HepG2 (cell line): Measurements from ENCODE around the gene GPR83. TPM values are rescaled to one million over a fixed set of nuclear protein-coding genes. Genes with fewer than 3 reads are reported as not detected.

ENCODE experiments used
- ATAC-seq: fragments of 200-7000 bp; cut with Tn5 transposase; 3 replicates; pipeline ENCODE4 v1.9.1; 2020; ENCODE audit warnings: mild to moderate bottlenecking, moderate library complexity
- BruUV-seq: library from RNA; stranded (reverse); fragments of 400-500 nt; replicated peaks from 2 replicates; lab custom pipeline; 2021; lab: Mats Ljungman, UMichigan
- CTCF ChIA-PET: fragments of 300-600 bp; formaldehyde crosslinking; extraction: SDS; loops from one replicate; lab custom pipeline; 2021; ENCODE audit warnings: low total read pairs, inconsistent platforms, low intra/inter-chr PET ratio; lab: Yijun Ruan, JAX
- POLR2A ChIA-PET: fragments of 350-600 bp; sonication (Branson Sonifier 250); formaldehyde crosslinking; loops from one replicate; lab custom pipeline; 2020; ENCODE audit warnings: antibody characterized with exemption, inconsistent platforms; lab: Yijun Ruan, JAX
- DNase-seq: peaks from one replicate; pipeline ENCODE4 v3.0.0-alpha.2; 2015; ENCODE audit warnings: low spot score
- FAIRE-seq: peaks from 3 replicates; lab custom pipeline; 2011; peaks lifted over from hg19 to GRCh38; lab: Jason Lieb, UNC
- H2AFZ ChIP-seq: one replicate; pipeline ENCODE4 v1.6.1; 2011; ENCODE audit warnings: low read length, inconsistent platforms
- H3K27ac ChIP-seq: fragments of 300-600 bp; 3 replicates; pipeline ENCODE4 v1.8.0; 2011; ENCODE audit warnings: mixed run types, mild to moderate bottlenecking, mixed read lengths, low read length, inconsistent platforms; ENCODE audit not compliant: insufficient read depth; ENCODE audit errors: extremely low read length
- H3K27me3 ChIP-seq, 2 experiments: fragments of 200-600 bp in 1 of 2; 2 replicates in 1 of 2; 3 replicates in 1 of 2; pipeline versions ENCODE4 v1.6.0 to v1.8.0; 2011; ENCODE audit warnings: low read length in 2 of 2, mild to moderate bottlenecking in 2 of 2, moderate library complexity in 2 of 2, inconsistent platforms in 1 of 2; ENCODE audit not compliant: insufficient read depth in 2 of 2, control insufficient read depth in 1 of 2
- H3K36me3 ChIP-seq, 2 experiments: fragments of 200-600 bp in 1 of 2; replicated peaks in 1 of 2; 2 replicates in 1 of 2; 3 replicates in 1 of 2; pipeline versions ENCODE4 v1.5.1 to v1.8.0; 2011; ENCODE audit warnings: low read length in 2 of 2, inconsistent platforms in 1 of 2; ENCODE audit not compliant: insufficient read depth in 2 of 2, control insufficient read depth in 1 of 2
- H3K4me1 ChIP-seq: 2 replicates; pipeline ENCODE4 v1.5.1; 2012; ENCODE audit warnings: low read length, inconsistent platforms; ENCODE audit not compliant: insufficient read depth
- H3K4me2 ChIP-seq: 2 replicates; pipeline ENCODE4 v1.6.0; 2011; ENCODE audit warnings: low read depth, low read length, inconsistent platforms
- H3K4me3 ChIP-seq, 3 experiments: fragments of 200-600 bp in 1 of 3; sonication (generic), shearing (Covaris generic) in 1 of 3; replicated peaks in 1 of 3; 2 replicates each; pipeline ENCODE4 v1.5.1; 2011 to 2016; ENCODE audit warnings: low read length in 3 of 3, inconsistent platforms in 2 of 3, low read depth in 2 of 3, mild to moderate bottlenecking in 2 of 3, control low read depth in 1 of 3, mixed read lengths in 1 of 3; ENCODE audit not compliant: insufficient read depth in 1 of 3
- H3K79me2 ChIP-seq: one replicate; pipeline ENCODE4 v1.6.1; 2011; ENCODE audit warnings: low read length, inconsistent platforms; ENCODE audit not compliant: insufficient read depth
- H3K9ac ChIP-seq: 2 replicates; pipeline ENCODE4 v1.6.0; 2011; ENCODE audit warnings: mild to moderate bottlenecking, low read depth, low read length, inconsistent platforms; ENCODE audit not compliant: insufficient read depth
- H3K9me3 ChIP-seq: 2 replicates; pipeline ENCODE4 v1.5.1; 2012; ENCODE audit warnings: mild to moderate bottlenecking, low read length
- H4K20me1 ChIP-seq: 2 replicates; pipeline ENCODE4 v1.6.0; 2011; ENCODE audit warnings: inconsistent platforms, mild to moderate bottlenecking, low read length, moderate library complexity; ENCODE audit not compliant: insufficient read depth
- CEBPB ChIP-seq: IDR thresholded peaks from 2 replicates; pipeline ENCODE4 v1.6.1; 2011; ENCODE audit warnings: low read depth, low read length, improper control_type of control experiment, borderline replicate concordance
- MTA1 ChIP-seq: sonication (generic); formaldehyde crosslinking; IDR thresholded peaks from 2 replicates; pipeline ENCODE4 v1.4.0; 2020; ENCODE audit warnings: missing genetic modification reagents, mild to moderate bottlenecking, borderline replicate concordance
- RARG ChIP-seq: sonication (generic); formaldehyde crosslinking; IDR thresholded peaks from 2 replicates; pipeline ENCODE4 v1.4.0; 2020; ENCODE audit warnings: low read depth, mild to moderate bottlenecking, missing genetic modification reagents
- SALL1 ChIP-seq: sonication (generic); formaldehyde crosslinking; IDR thresholded peaks from 2 replicates; pipeline ENCODE4 v1.8.0; 2022; ENCODE audit warnings: mild to moderate bottlenecking, missing genetic modification reagents
- THAP11 ChIP-seq: IDR thresholded peaks from 2 replicates; pipeline ENCODE4 v1.6.1; 2016; ENCODE audit warnings: missing biosample characterization, missing genetic modification reagents
- ZFP36L2 ChIP-seq: sonication (generic); formaldehyde crosslinking; IDR thresholded peaks from 2 replicates; pipeline ENCODE4 v1.4.0; 2020; ENCODE audit warnings: missing genetic modification reagents
- ZNF33A ChIP-seq: sonication (generic); formaldehyde crosslinking; IDR thresholded peaks from 2 replicates; pipeline ENCODE4 v1.5.1; 2020; ENCODE audit warnings: missing genetic modification reagents, mild to moderate bottlenecking, moderate library complexity, borderline replicate concordance
- ZNF468 ChIP-seq: sonication (generic); formaldehyde crosslinking; IDR thresholded peaks from 2 replicates; pipeline ENCODE4 v1.8.0; 2022; ENCODE audit warnings: mild to moderate bottlenecking, moderate library complexity, missing genetic modification reagents
- ZNF547 ChIP-seq: sonication (generic); formaldehyde crosslinking; IDR thresholded peaks from 2 replicates; pipeline ENCODE4 v1.5.1; 2020; ENCODE audit warnings: mild to moderate bottlenecking, missing genetic modification reagents
- ZNF652 ChIP-seq: IDR thresholded peaks from 2 replicates; pipeline ENCODE4 v1.6.1; 2016; ENCODE audit warnings: low read depth, borderline replicate concordance
- ZNF772 ChIP-seq: sonication (generic); formaldehyde crosslinking; IDR thresholded peaks from 2 replicates; pipeline ENCODE4 v1.5.0; 2020; ENCODE audit warnings: mild to moderate bottlenecking, missing genetic modification reagents
- WGBS: methylation state at CpG from one replicate; pipeline ENCODE4 v1.1.6; 2017; ENCODE audit warnings: low lambda C conversion rate; 5-methylcytosine and 5-hydroxymethylcytosine counted together
- in situ Hi-C: cut with HindIII; loops from 2 replicates; pipeline ENCODE4 v1.10.0; 2017; ENCODE audit warnings: low pct_unique_long_range_greater_than_20kb; ENCODE audit not compliant: extremely low pct_ligation_motif_present
- intact Hi-C: fragments of 100-400 bp; cut with micrococcal nuclease; formaldehyde crosslinking; loops from one replicate; pipeline ENCODE4 v1.10.0; 2022; ENCODE audit not compliant: unreplicated experiment
- polyA plus RNA-seq, 8 experiments: library from polyadenylated mRNA; depleted of rRNA in 3 of 8; stranded (reverse) in 7 of 8; unstranded in 1 of 8; fragments of >200 nt; fragmentation: Illumina TruSeq in 4 of 8; extraction: Trizol in 4 of 8; gene quantifications; 2 replicates each; pipeline versions ENCODE4 v1.2.1 to v1.2.3, GENCODE V29; 2011 to 2016; ENCODE audit warnings: low read depth in 4 of 8, missing spikeins in 1 of 8, mixed read lengths in 1 of 8; ENCODE audit not compliant: insufficient read depth in 1 of 8
- total RNA-seq, 5 experiments: library from RNA; depleted of rRNA; stranded (reverse); fragments of >200 nt; fragmentation: Illumina TruSeq; extraction: Trizol; gene quantifications; 2 replicates each; pipeline ENCODE4 v1.2.3, GENCODE V29; 2016; ENCODE audit warnings: low read depth in 1 of 5
- TF ChIP-seq, protein P1 (sequence below): fragments of 450-650 bp; IDR thresholded peaks from 2 replicates; pipeline ENCODE4 v1.6.1; 2017
- TF ChIP-seq, protein P2 (sequence below): IDR thresholded peaks from 2 replicates; pipeline ENCODE4 v1.6.1; 2018; ENCODE audit warnings: missing genetic modification reagents, mild to moderate bottlenecking, missing compliant biosample characterization

The GPR83 gene
- total and polyA plus RNA-seq, 2 of the 13 experiments (the other 11 are each of a cell fraction or from before 2014, with no cell fraction given): 0.04 to 0.11 TPM

DNA sequence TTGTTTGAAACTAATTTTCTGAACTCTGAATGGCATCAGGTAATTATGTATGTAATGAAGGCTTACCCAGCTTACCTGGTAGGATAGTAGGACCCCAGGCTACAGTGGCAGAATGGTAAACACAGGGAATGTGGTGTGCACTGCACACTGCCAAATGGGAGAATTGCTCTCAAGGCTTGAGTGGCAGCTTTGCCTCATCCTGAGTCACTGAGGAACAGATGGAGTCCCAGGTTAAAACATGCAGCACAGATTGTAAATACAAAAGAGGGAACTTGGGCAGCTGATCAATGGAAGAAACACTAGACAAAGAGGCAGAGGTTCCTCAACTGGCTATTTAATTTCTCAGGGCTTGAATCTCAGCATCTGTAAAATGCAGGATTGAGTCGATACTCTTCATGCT lies 24.4 kb downstream of the GPR83 start:
- intact Hi-C loops (no loop called here), in situ Hi-C loops (no loop called here)
- Histone ChIP-seq H2AFZ (no peak overlapping the region), H3K36me3 (no peaks in the 10 kb centered on the region), H3K9me3 (no peaks in the 10 kb centered on the region), H3K27me3 (peaks cover 0 to 4% of the 10 kb centered on the region in 2 experiments; a peak in 2 of 5 replicates), H4K20me1 (no peaks in the 10 kb centered on the region), H3K79me2 (no peaks in the 10 kb centered on the region), H3K9ac (no peak overlapping the region), H3K4me3 (no peak overlapping the region), H3K27ac (no peak overlapping the region), H3K4me2 (no peak overlapping the region), H3K4me1 (no peaks in the 10 kb centered on the region)
- ChIA-PET CTCF (no interaction called here), POLR2A (no interaction called here)
- TF ChIP-seq, protein P1, sequence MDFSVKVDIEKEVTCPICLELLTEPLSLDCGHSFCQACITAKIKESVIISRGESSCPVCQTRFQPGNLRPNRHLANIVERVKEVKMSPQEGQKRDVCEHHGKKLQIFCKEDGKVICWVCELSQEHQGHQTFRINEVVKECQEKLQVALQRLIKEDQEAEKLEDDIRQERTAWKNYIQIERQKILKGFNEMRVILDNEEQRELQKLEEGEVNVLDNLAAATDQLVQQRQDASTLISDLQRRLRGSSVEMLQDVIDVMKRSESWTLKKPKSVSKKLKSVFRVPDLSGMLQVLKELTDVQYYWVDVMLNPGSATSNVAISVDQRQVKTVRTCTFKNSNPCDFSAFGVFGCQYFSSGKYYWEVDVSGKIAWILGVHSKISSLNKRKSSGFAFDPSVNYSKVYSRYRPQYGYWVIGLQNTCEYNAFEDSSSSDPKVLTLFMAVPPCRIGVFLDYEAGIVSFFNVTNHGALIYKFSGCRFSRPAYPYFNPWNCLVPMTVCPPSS: no peak
- no peak for TF ChIP-seq ZNF652 (CRISPR knock-in tag)
- no peak for TF ChIP-seq ZNF33A
- TF ChIP-seq RARG (CRISPR knock-in tag): no peak
- TF ChIP-seq ZNF468 (CRISPR knock-in tag): no peak
- TF ChIP-seq ZNF547: no peak
- no peak for TF ChIP-seq MTA1 (CRISPR knock-in tag)
- TF ChIP-seq ZNF772 (CRISPR knock-in tag): no peak
- no peak for TF ChIP-seq SALL1 (CRISPR knock-in tag)
- TF ChIP-seq THAP11 (CRISPR knock-in tag): no peak
- TF ChIP-seq ZFP36L2 (CRISPR knock-in tag): no peak
- no peak for TF ChIP-seq CEBPB
- TF ChIP-seq, protein P2, sequence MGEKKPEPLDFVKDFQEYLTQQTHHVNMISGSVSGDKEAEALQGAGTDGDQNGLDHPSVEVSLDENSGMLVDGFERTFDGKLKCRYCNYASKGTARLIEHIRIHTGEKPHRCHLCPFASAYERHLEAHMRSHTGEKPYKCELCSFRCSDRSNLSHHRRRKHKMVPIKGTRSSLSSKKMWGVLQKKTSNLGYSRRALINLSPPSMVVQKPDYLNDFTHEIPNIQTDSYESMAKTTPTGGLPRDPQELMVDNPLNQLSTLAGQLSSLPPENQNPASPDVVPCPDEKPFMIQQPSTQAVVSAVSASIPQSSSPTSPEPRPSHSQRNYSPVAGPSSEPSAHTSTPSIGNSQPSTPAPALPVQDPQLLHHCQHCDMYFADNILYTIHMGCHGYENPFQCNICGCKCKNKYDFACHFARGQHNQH (CRISPR knock-in tag): no peak
- no peak for ATAC-seq
- no peak for DNase-seq
- no TSS peak for BruUV-seq
- no peak for FAIRE-seq
- 23% methylated on average over 1 of the region's 1 CpG for WGBS
